GM12873 (cell line): ENCODE data around the gene PITPNC1.

Experiments
- CTCF ChIP-seq: IDR thresholded peaks from 2 replicates; pipeline ENCODE4 v1.5.1; 2012; ENCODE audit warnings: low read depth, mild to moderate bottlenecking, moderate library complexity, low read length, control low read depth; ENCODE audit not compliant: insufficient read depth; ENCODE audit errors: missing control alignments

PITPNC1 gene

GRCh38 chr17:67442787-67443624 is 65.9 kb downstream of the PITPNC1 start:
- no peak for TF ChIP-seq CTCF

- TF ChIP-seq CTCF, result no peak
Observed at GRCh38 chr17:67443931-67444595, 67.0 kb downstream of the PITPNC1 start.

GRCh38 chr17:67448449-67448848 is 71.4 kb downstream of the PITPNC1 start:
- no peak for TF ChIP-seq CTCF

GRCh38 chr17:67449065-67449464 is 72.0 kb downstream of the PITPNC1 start:
- TF ChIP-seq CTCF, result no peak

GRCh38 chr17:67449845-67450755 is 73.0 kb downstream of the PITPNC1 start:
- TF ChIP-seq CTCF, result no peak

- no peak for TF ChIP-seq CTCF
Observed at GRCh38 chr17:67452681-67453554, 75.8 kb downstream of the PITPNC1 start.
